GM18870 (cell line): Measurements from ENCODE around the gene TCF7.

Source experiments
- ATAC-seq: cut with Tn5 transposase; IDR thresholded peaks from one replicate; pipeline ENCODE4 v1.9.1; 2021; ENCODE audit warnings: moderate library complexity; ENCODE audit not compliant: unreplicated experiment

TCF7 gene

GRCh38 chr5:134174841-134175839, 60.7 kb downstream of the TCF7 start:
- ATAC-seq, result no peak

- ATAC-seq, result no peak
Observed at GRCh38 chr5:134175921-134176510, 61.5 kb downstream of the TCF7 start.

GRCh38 chr5:134176511-134177368, 62.3 kb downstream of the TCF7 start, which contains the start of gene SKP1:
TSS of gene SKP1 (minus strand) at chr5:134176950. CDS start at chr5:134174022, 2,928 bp downstream.
- no peak for ATAC-seq

- ATAC-seq, result no peak
Observed at GRCh38 chr5:134177369-134178095, 63.1 kb downstream of the TCF7 start.

- ATAC-seq, result no peak
Observed at GRCh38 chr5:134178096-134178419, 63.6 kb downstream of the TCF7 start.

- ATAC-seq, result no peak
Observed at GRCh38 chr5:134183481-134183880, 69.0 kb downstream of the TCF7 start.

GRCh38 chr5:134184155-134185135, 70.0 kb downstream of the TCF7 start:
- ATAC-seq, result no peak

- no peak for ATAC-seq
Observed at GRCh38 chr5:134188092-134188491, 73.6 kb downstream of the TCF7 start.

- no peak for ATAC-seq
Observed at GRCh38 chr5:134189031-134189430, 74.5 kb downstream of the TCF7 start.

- ATAC-seq, result no peak
Observed at GRCh38 chr5:134195666-134196065, 81.2 kb downstream of the TCF7 start.
